H1 (cell line): ENCODE data around the gene ARHGAP12. TPM values are rescaled to one million over a fixed set of nuclear protein-coding genes. Genes with fewer than 3 reads are reported as not detected.

Source experiments
- CTCF ChIA-PET: fragments of 300-600 bp; sonication (Branson Sonifier 250); formaldehyde crosslinking; loops from one replicate; lab custom pipeline; 2021; ENCODE audit not compliant: partially characterized antibody; lab: Charles Lee
- POLR2A ChIA-PET: fragments of 300-600 bp; sonication (Branson Sonifier 250); formaldehyde crosslinking; loops from one replicate; lab custom pipeline; 2021; ENCODE audit warnings: inconsistent platforms; ENCODE audit not compliant: partially characterized antibody; lab: Charles Lee
- DNase-seq, 2 experiments: peaks; one replicate each; pipeline versions ENCODE4 v3.0.0 to v3.0.0-alpha.2; 2010 to 2022; ENCODE audit warnings: low spot score in 2 of 2, low read depth in 1 of 2, mixed read lengths in 1 of 2
- FAIRE-seq: peaks from 2 replicates; lab custom pipeline; 2011; peaks lifted over from hg19 to GRCh38; lab: Jason Lieb, UNC
- H2AFZ ChIP-seq: 2 replicates; pipeline ENCODE4 v1.8.1; 2012; ENCODE audit warnings: low read length, inconsistent platforms
- H2AK5ac ChIP-seq: 2 replicates; pipeline ENCODE4 v1.6.1; 2013; ENCODE audit warnings: low read depth, low read length
- H2BK120ac ChIP-seq: replicated peaks from 2 replicates; pipeline ENCODE3; 2013; ENCODE audit warnings: low read depth, low read length, inconsistent platforms
- H2BK12ac ChIP-seq: 2 replicates; pipeline ENCODE4 v1.6.1; 2013; ENCODE audit warnings: low read depth, low read length
- H2BK15ac ChIP-seq: 2 replicates; pipeline ENCODE4 v1.6.1; 2013; ENCODE audit warnings: low read length
- H2BK20ac ChIP-seq: 2 replicates; pipeline ENCODE4 v1.6.1; 2013; ENCODE audit warnings: low read length
- H2BK5ac ChIP-seq: 2 replicates; pipeline ENCODE4 v1.6.1; 2013; ENCODE audit warnings: low read depth, low read length
- H3K14ac ChIP-seq: 2 replicates; pipeline ENCODE4 v1.6.1; 2013; ENCODE audit warnings: inconsistent platforms; ENCODE audit not compliant: insufficient read length
- H3K18ac ChIP-seq: 2 replicates; pipeline ENCODE4 v1.6.1; 2013; ENCODE audit warnings: low read length; ENCODE audit errors: extremely low read depth
- H3K23ac ChIP-seq: 2 replicates; pipeline ENCODE4 v1.6.1; 2013; ENCODE audit warnings: inconsistent platforms; ENCODE audit not compliant: insufficient read length
- H3K23me2 ChIP-seq: 2 replicates; pipeline ENCODE4 v1.6.1; 2013; ENCODE audit warnings: low read depth, low read length
- H3K27ac ChIP-seq: 2 replicates; pipeline ENCODE4 v1.6.1; 2011; ENCODE audit warnings: low read depth, low read length, inconsistent platforms
- H3K27me3 ChIP-seq, 4 experiments: replicated peaks in 1 of 4; 1 replicate in 1 of 4; 2 replicates in 3 of 4; pipeline versions ENCODE4 v1.6.1 to v1.8.1; 2011 to 2013; ENCODE audit warnings: low read length in 3 of 4, mild to moderate bottlenecking in 3 of 4, inconsistent platforms in 2 of 4, mixed read lengths in 2 of 4, moderate library complexity in 1 of 4; ENCODE audit not compliant: control insufficient read depth in 3 of 4, insufficient read depth in 3 of 4; ENCODE audit errors: extremely low read depth in 1 of 4
- H3K36me3 ChIP-seq, 4 experiments: 2 replicates each; pipeline versions ENCODE4 v1.6.1 to v1.8.1; 2011 to 2013; ENCODE audit warnings: mild to moderate bottlenecking in 4 of 4, low read length in 3 of 4, moderate library complexity in 2 of 4, control low read depth in 1 of 4, inconsistent platforms in 1 of 4; ENCODE audit not compliant: insufficient read depth in 4 of 4, control insufficient read depth in 2 of 4
- H3K4ac ChIP-seq: replicated peaks from 2 replicates; pipeline ENCODE3; 2013; ENCODE audit warnings: low read length, low read depth, mixed read lengths, inconsistent platforms; ENCODE audit not compliant: insufficient read length
- H3K4me1 ChIP-seq, 4 experiments: replicated peaks in 1 of 4; 1 replicate in 1 of 4; 2 replicates in 3 of 4; pipeline versions ENCODE4 v1.6.1 to v1.8.1; 2011 to 2013; ENCODE audit warnings: low read length in 3 of 4, inconsistent platforms in 2 of 4, mixed read lengths in 1 of 4; ENCODE audit not compliant: insufficient read depth in 4 of 4, control insufficient read depth in 3 of 4
- H3K4me2 ChIP-seq, 2 experiments: 2 replicates each; pipeline versions ENCODE4 v1.6.1 to v1.8.1; 2011 to 2013; ENCODE audit warnings: low read depth in 2 of 2, low read length in 2 of 2, control low read depth in 1 of 2, inconsistent platforms in 1 of 2, mild to moderate bottlenecking in 1 of 2; ENCODE audit not compliant: insufficient read depth in 1 of 2
- H3K4me3 ChIP-seq, 4 experiments: fragments of 200-600, 300-600 bp in 1 of 4; sonication (generic), shearing (Covaris generic), sonication (Bioruptor Twin) in 1 of 4; 2 replicates each; pipeline versions ENCODE4 v1.5.1 to v1.8.1; 2011 to 2016; ENCODE audit warnings: low read length in 4 of 4, low read depth in 3 of 4, control low read depth in 2 of 4, inconsistent platforms in 2 of 4, mild to moderate bottlenecking in 2 of 4, mixed read lengths in 1 of 4, moderate library complexity in 1 of 4; ENCODE audit not compliant: insufficient read depth in 2 of 4; ENCODE audit errors: extremely low read depth in 1 of 4
- H3K56ac ChIP-seq: replicated peaks from 2 replicates; pipeline ENCODE3; 2013; ENCODE audit warnings: low read depth, mild to moderate bottlenecking, mixed read lengths, low read length, inconsistent platforms; ENCODE audit not compliant: insufficient read length
- H3K79me1 ChIP-seq: 2 replicates; pipeline ENCODE4 v1.6.1; 2013; ENCODE audit warnings: low read depth, low read length, control low read depth
- H3K79me2 ChIP-seq, 2 experiments: 2 replicates each; pipeline versions ENCODE4 v1.6.1 to v1.8.1; 2012 to 2013; ENCODE audit warnings: low read length in 2 of 2, mild to moderate bottlenecking in 2 of 2, inconsistent platforms in 1 of 2; ENCODE audit not compliant: insufficient read depth in 2 of 2, control insufficient read depth in 1 of 2
- H3K9ac ChIP-seq, 4 experiments: replicated peaks in 1 of 4; 1 replicate in 1 of 4; 2 replicates in 3 of 4; pipeline versions ENCODE4 v1.6.1 to v1.8.1; 2011 to 2013; ENCODE audit warnings: low read depth in 3 of 4, low read length in 3 of 4, control low read depth in 2 of 4, mild to moderate bottlenecking in 2 of 4, moderate library complexity in 2 of 4, inconsistent platforms in 1 of 4; ENCODE audit errors: extremely low read depth in 1 of 4
- H3K9me3 ChIP-seq, 2 experiments: 2 replicates each; pipeline versions ENCODE4 v1.6.1 to v1.8.1; 2012 to 2013; ENCODE audit warnings: mild to moderate bottlenecking in 2 of 2, moderate library complexity in 2 of 2, control low read depth in 1 of 2, inconsistent platforms in 1 of 2, low read depth in 1 of 2, low read length in 1 of 2, mixed read lengths in 1 of 2; ENCODE audit not compliant: insufficient read depth in 2 of 2
- H4K20me1 ChIP-seq, 2 experiments: replicated peaks in 1 of 2; 2 replicates each; pipeline versions ENCODE3 to v1.8.1; 2011 to 2013; ENCODE audit warnings: inconsistent platforms in 2 of 2, low read length in 2 of 2, mild to moderate bottlenecking in 1 of 2; ENCODE audit not compliant: insufficient read depth in 2 of 2, control insufficient read depth in 1 of 2
- H4K5ac ChIP-seq: 2 replicates; pipeline ENCODE4 v1.6.1; 2013; ENCODE audit warnings: low read length, low read depth, mixed read lengths, inconsistent platforms; ENCODE audit not compliant: insufficient read length
- H4K8ac ChIP-seq: 2 replicates; pipeline ENCODE4 v1.8.0; 2013; ENCODE audit warnings: mild to moderate bottlenecking, moderate library complexity, low read length, inconsistent platforms; ENCODE audit not compliant: insufficient read depth; ENCODE audit errors: extremely low read depth
- H4K91ac ChIP-seq: replicated peaks from 2 replicates; pipeline ENCODE3; 2013; ENCODE audit warnings: low read length, mixed read lengths, inconsistent platforms; ENCODE audit not compliant: insufficient read length
- WGBS, 2 experiments: shearing (Covaris generic) in 1 of 2; methylation state at CpG; one replicate each; pipeline versions ENCODE4 v1.1.6 to v1.1.7; 2013 to 2015; ENCODE audit warnings: low lambda C conversion rate in 2 of 2, mixed read lengths in 2 of 2, inconsistent platforms in 1 of 2, low coverage in 1 of 2, missing lambda C conversion rate in 1 of 2; ENCODE audit not compliant: insufficient replicate concordance in 2 of 2, insufficient coverage in 1 of 2, insufficient read length in 1 of 2; ENCODE audit errors: extremely low coverage in 1 of 2, missing lambda C conversion rate in 1 of 2; 5-methylcytosine and 5-hydroxymethylcytosine counted together
- polyA plus RNA-seq, 7 experiments: library from polyadenylated mRNA; depleted of rRNA in 3 of 7; stranded (reverse) in 5 of 7; unstranded in 2 of 7; fragments of >200 nt in 5 of 7; fragments of 200-250 nt in 2 of 7; gene quantifications; 1 replicate in 5 of 7; 2 replicates in 1 of 7; 4 replicates in 1 of 7; pipeline versions ENCODE4 v1.2.1 to v1.2.3, GENCODE V29; 2011 to 2013; ENCODE audit warnings: missing spikeins in 2 of 7, mixed read lengths in 2 of 7
- total RNA-seq: library from RNA; stranded (reverse); fragmentation: NEBNext Ultra II Directional; extraction: Animal tissue kit (Norgen Biotek cat#: 25700); gene quantifications from 2 replicates; pipeline ENCODE4 v1.2.1, GENCODE V29; 2021

The ARHGAP12 gene
- total and polyA plus RNA-seq, 2 of the 8 experiments (the other 6 are each of a cell fraction or from before 2014, with no cell fraction given), result 10.1 to 39.0 TPM

DNA sequence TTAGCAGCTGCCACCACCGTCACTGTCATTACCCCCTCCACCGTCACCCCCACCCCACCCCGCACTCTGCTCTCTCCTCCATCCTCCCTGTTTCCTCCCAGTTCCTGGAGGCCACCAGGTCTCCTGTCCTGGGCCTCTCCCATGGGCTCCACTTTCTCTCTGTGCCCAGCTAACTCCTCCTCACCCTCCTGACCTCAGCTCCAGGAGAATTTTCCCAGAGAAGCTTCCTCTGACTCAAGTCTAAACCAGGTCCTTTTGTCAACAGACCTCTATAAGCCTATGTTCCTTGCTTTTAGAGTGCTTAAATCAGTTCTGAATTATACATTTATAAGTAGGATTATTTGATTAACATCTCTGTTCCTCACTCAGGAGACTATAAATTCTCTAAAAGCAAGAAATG is 150.0 kb downstream of the ARHGAP12 start:
- Histone ChIP-seq H3K4me3 (no peak overlapping the region), H3K9me3 (peaks cover 3 to 6% of the 10 kb centered on the region in 2 experiments), H3K27ac (no peak overlapping the region), H2AK5ac (no peak overlapping the region), H3K56ac (no peak overlapping the region), H3K23ac (no peak overlapping the region), H2BK12ac (no peak overlapping the region), H4K5ac (no peak overlapping the region), H2AFZ (no peak overlapping the region), H3K23me2 (no peaks in the 10 kb centered on the region), H3K9ac (no peak overlapping the region), H3K79me1 (no peaks in the 10 kb centered on the region), H4K8ac (no peak overlapping the region), H3K4ac (no peak overlapping the region), H3K4me2 (no peak overlapping the region), H2BK5ac (no peak overlapping the region), H3K14ac (no peak overlapping the region), H2BK20ac (no peak overlapping the region), H3K27me3 (no peaks in the 10 kb centered on the region), H4K20me1 (no peaks in the 10 kb centered on the region), H3K18ac (no peak overlapping the region), H3K4me1 (peaks cover 3 to 8% (median 4%) of the 10 kb centered on the region in 4 experiments; a peak in 5 of 7 replicates), H2BK120ac (no peak overlapping the region), H3K36me3 (no peaks in the 10 kb centered on the region), H3K79me2 (no peaks in the 10 kb centered on the region), H2BK15ac (no peak overlapping the region), H4K91ac (no peak overlapping the region)
- ChIA-PET CTCF (interaction anchor here (0.6 to 1.5 kb wide), 8 partner anchors 8 to 185 kb away, joined by 3 to 6 read pairs (median 3); no protein-coding TSS in a partner anchor), POLR2A (no interaction called here)
- no CpG with 5 or more reads among the region's 3 CpGs for WGBS, 2 experiments
- DNase-seq (no peak), FAIRE-seq (no peak)
